Endothelial cell of umbilical vein (primary cell): ENCODE data around the gene PAPOLA. TPM values are rescaled to one million over a fixed set of nuclear protein-coding genes. Genes with fewer than 3 reads are reported as not detected.

Source experiments
- BruUV-seq: library from RNA; stranded (reverse); fragments of 400-500 nt; replicated peaks from 2 replicates; lab custom pipeline; 2021; lab: Mats Ljungman, UMichigan
- CTCF ChIA-PET: fragments of 300-600, 350-600 bp; sonication (Branson Sonifier 250); formaldehyde crosslinking; loops from one replicate; lab custom pipeline; 2021; ENCODE audit warnings: antibody characterized with exemption, inconsistent platforms; lab: Charles Lee
- POLR2A ChIA-PET: fragments of 300-600, 350-600 bp; sonication (Branson Sonifier 250); formaldehyde crosslinking; loops from one replicate; lab custom pipeline; 2021; ENCODE audit warnings: antibody characterized with exemption, inconsistent platforms; lab: Charles Lee
- DNase-seq: peaks from one replicate; pipeline ENCODE4 v3.0.0-alpha.2; 2011; ENCODE audit warnings: low read depth, low spot score
- FAIRE-seq: peaks from 2 replicates; lab custom pipeline; 2011; peaks lifted over from hg19 to GRCh38; lab: Jason Lieb, UNC
- H2AFZ ChIP-seq: 2 replicates; pipeline ENCODE4 v1.6.0; 2012; ENCODE audit warnings: low read depth, low read length, control low read depth, inconsistent platforms
- H3K27ac ChIP-seq: 2 replicates; pipeline ENCODE4 v1.5.1; 2011; ENCODE audit warnings: low read depth, mild to moderate bottlenecking, control low read depth, low read length, moderate library complexity; ENCODE audit not compliant: insufficient read depth
- H3K27me3 ChIP-seq, 2 experiments: 2 replicates each; pipeline versions ENCODE4 v1.6.0 to v1.6.1; 2011; ENCODE audit warnings: low read length in 2 of 2, mixed read lengths in 1 of 2; ENCODE audit not compliant: control insufficient read depth in 2 of 2, insufficient read depth in 2 of 2
- H3K36me3 ChIP-seq, 2 experiments: 2 replicates in 1 of 2; 3 replicates in 1 of 2; pipeline ENCODE4 v1.5.1; 2011; ENCODE audit warnings: low read length in 2 of 2, mild to moderate bottlenecking in 1 of 2, moderate library complexity in 1 of 2; ENCODE audit not compliant: control insufficient read depth in 2 of 2, insufficient read depth in 2 of 2; ENCODE audit errors: extremely low read depth in 1 of 2
- H3K4me1 ChIP-seq: 3 replicates; pipeline ENCODE4 v1.5.1; 2011; ENCODE audit warnings: mild to moderate bottlenecking, low read length; ENCODE audit not compliant: control insufficient read depth, insufficient read depth; ENCODE audit errors: extremely low read depth
- H3K4me2 ChIP-seq: 2 replicates; pipeline ENCODE4 v1.6.1; 2011; ENCODE audit warnings: low read length, control low read depth, mixed read lengths; ENCODE audit not compliant: insufficient read depth
- H3K4me3 ChIP-seq, 3 experiments: fragments of 200-600 bp in 1 of 3; sonication (generic), shearing (Covaris generic) in 1 of 3; replicated peaks in 1 of 3; 2 replicates each; pipeline ENCODE4 v1.5.1; 2011 to 2016; ENCODE audit warnings: control low read depth in 3 of 3, low read length in 3 of 3, mild to moderate bottlenecking in 2 of 3, inconsistent platforms in 1 of 3, low read depth in 1 of 3, moderate library complexity in 1 of 3; ENCODE audit not compliant: insufficient read depth in 1 of 3
- H3K79me2 ChIP-seq: 2 replicates; pipeline ENCODE4 v1.6.0; 2012; ENCODE audit warnings: low read length, inconsistent platforms; ENCODE audit not compliant: control insufficient read depth, insufficient read depth
- H3K9ac ChIP-seq: replicated peaks from 2 replicates; pipeline ENCODE3; 2011; ENCODE audit warnings: low read length, control low read depth; ENCODE audit not compliant: insufficient read depth; ENCODE audit errors: extremely low read depth
- H3K9me1 ChIP-seq: replicated peaks from 3 replicates; pipeline ENCODE4 v1.6.0; 2011; ENCODE audit warnings: mild to moderate bottlenecking, low read length; ENCODE audit not compliant: control insufficient read depth, insufficient read depth; ENCODE audit errors: extremely low read depth
- H3K9me3 ChIP-seq: replicated peaks from 2 replicates; pipeline ENCODE4 v1.5.1; 2012; ENCODE audit warnings: low read length, inconsistent platforms; ENCODE audit not compliant: control insufficient read depth, insufficient read depth
- H4K20me1 ChIP-seq: replicated peaks from 2 replicates; pipeline ENCODE3; 2011; ENCODE audit warnings: mild to moderate bottlenecking, low read length; ENCODE audit not compliant: control insufficient read depth, insufficient read depth; ENCODE audit errors: extremely low read depth
- EZH2 ChIP-seq: IDR thresholded peaks from 2 replicates; pipeline ENCODE4 v1.6.1; 2012; ENCODE audit warnings: borderline replicate concordance, low read depth, mild to moderate bottlenecking, moderate library complexity, low read length, inconsistent platforms; ENCODE audit not compliant: severe bottlenecking
- FOS ChIP-seq: IDR thresholded peaks from 2 replicates; pipeline ENCODE4 v1.6.1; 2011; ENCODE audit warnings: mild to moderate bottlenecking, low read length, moderate library complexity, borderline replicate concordance; ENCODE audit not compliant: insufficient read depth
- GATA2 ChIP-seq: IDR thresholded peaks from 2 replicates; pipeline ENCODE4 v1.7.0; 2011; ENCODE audit warnings: low read depth, mild to moderate bottlenecking, moderate library complexity, mixed read lengths, low read length; ENCODE audit not compliant: insufficient read length, insufficient read depth
- JUN ChIP-seq: IDR thresholded peaks from 2 replicates; pipeline ENCODE4 v1.6.1; 2011; ENCODE audit warnings: borderline replicate concordance, low read depth; ENCODE audit not compliant: insufficient read length, insufficient read depth
- MYC ChIP-seq: IDR thresholded peaks from one replicate; pipeline ENCODE4 v1.6.1; 2011; ENCODE audit warnings: mild to moderate bottlenecking, low read depth, low read length
- POLR2A ChIP-seq: IDR thresholded peaks from 2 replicates; pipeline ENCODE4 v1.6.1; 2012; ENCODE audit warnings: low read depth, mild to moderate bottlenecking, control low read depth, low read length
- POLR2AphosphoS5 ChIP-seq: IDR thresholded peaks from 2 replicates; pipeline ENCODE4 v1.6.1; 2012; ENCODE audit warnings: low read depth, mild to moderate bottlenecking, control low read depth, low read length, moderate library complexity; ENCODE audit not compliant: insufficient read depth
- dilution Hi-C: fragments of 300-500 bp; cut with MboI; formaldehyde crosslinking; loops from one replicate; pipeline ENCODE4 v1.15.0; 2019; ENCODE audit warnings: low sequenced_read_pairs; ENCODE audit not compliant: extremely low pct_ligation_motif_present
- intact Hi-C: fragments of 100-400 bp; cut with micrococcal nuclease; formaldehyde crosslinking; loops from one replicate; pipeline ENCODE4 v1.10.0; 2022
- polyA plus RNA-seq, 4 experiments: library from polyadenylated mRNA; depleted of rRNA in 3 of 4; stranded (reverse) in 3 of 4; unstranded in 1 of 4; fragments of >200 nt; gene quantifications; 2 replicates each; pipeline versions ENCODE4 v1.2.1 to v1.2.3, GENCODE V29; 2011 to 2012; ENCODE audit warnings: missing spikeins in 1 of 4
- total RNA-seq: library from RNA; stranded (reverse); gene quantifications from 2 replicates; pipeline ENCODE4 v1.2.3, GENCODE V29; 2021
- TF ChIP-seq, protein P1 (sequence below), 2 donors: IDR thresholded peaks; 1 replicate in 1 of 2; 2 replicates in 1 of 2; pipeline ENCODE4 v1.5.1; 2011; ENCODE audit warnings: low read length in 2 of 2, mild to moderate bottlenecking in 2 of 2, moderate library complexity in 2 of 2, control low read depth in 1 of 2, inconsistent platforms in 1 of 2, low read depth in 1 of 2; ENCODE audit not compliant: insufficient read depth in 1 of 2; ENCODE audit errors: extremely low read depth in 1 of 2
- TF ChIP-seq, protein P2 (sequence below): IDR thresholded peaks from 2 replicates; pipeline ENCODE4 v1.6.1; 2011; ENCODE audit not compliant: insufficient read depth, insufficient read length

PAPOLA gene
- total and polyA plus RNA-seq, 2 donors (not counting 3 experiments of a cell fraction or from before 2014, with no cell fraction given): 75.4 to 184 TPM

DNA sequence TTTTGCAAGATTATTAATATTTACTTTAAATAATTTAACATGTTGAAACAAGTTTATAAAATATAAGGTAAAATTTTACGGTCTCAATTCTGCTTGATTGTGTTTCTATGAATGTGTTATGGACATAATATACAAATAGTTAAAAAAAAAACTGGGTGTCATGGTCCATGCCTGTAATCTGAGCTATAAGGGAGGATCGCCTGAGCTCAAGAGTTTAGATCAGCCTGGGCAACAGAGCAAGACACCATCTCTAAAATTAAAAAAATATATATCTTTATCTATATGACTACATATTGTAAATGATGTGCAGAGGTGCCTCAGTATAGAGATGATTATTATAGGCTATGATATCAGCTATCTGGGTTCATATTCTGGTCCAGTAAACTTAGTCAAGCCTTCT, 9.9 kb downstream of the PAPOLA start:
- H3K27ac ChIP-seq: no peak overlapping the region
- H3K9me1 ChIP-seq: no peaks in the 10 kb centered on the region
- intact Hi-C loops: no loop called here
- no peak overlapping the region for H2AFZ ChIP-seq
- FAIRE-seq (no peak), DNase-seq (no peak)
- TF ChIP-seq GATA2 (no peak), EZH2 (no peak), JUN (no peak), FOS (no peak), POLR2AphosphoS5 (no peak), POLR2A (no peak), MYC (no peak)
- TF ChIP-seq, protein P1, sequence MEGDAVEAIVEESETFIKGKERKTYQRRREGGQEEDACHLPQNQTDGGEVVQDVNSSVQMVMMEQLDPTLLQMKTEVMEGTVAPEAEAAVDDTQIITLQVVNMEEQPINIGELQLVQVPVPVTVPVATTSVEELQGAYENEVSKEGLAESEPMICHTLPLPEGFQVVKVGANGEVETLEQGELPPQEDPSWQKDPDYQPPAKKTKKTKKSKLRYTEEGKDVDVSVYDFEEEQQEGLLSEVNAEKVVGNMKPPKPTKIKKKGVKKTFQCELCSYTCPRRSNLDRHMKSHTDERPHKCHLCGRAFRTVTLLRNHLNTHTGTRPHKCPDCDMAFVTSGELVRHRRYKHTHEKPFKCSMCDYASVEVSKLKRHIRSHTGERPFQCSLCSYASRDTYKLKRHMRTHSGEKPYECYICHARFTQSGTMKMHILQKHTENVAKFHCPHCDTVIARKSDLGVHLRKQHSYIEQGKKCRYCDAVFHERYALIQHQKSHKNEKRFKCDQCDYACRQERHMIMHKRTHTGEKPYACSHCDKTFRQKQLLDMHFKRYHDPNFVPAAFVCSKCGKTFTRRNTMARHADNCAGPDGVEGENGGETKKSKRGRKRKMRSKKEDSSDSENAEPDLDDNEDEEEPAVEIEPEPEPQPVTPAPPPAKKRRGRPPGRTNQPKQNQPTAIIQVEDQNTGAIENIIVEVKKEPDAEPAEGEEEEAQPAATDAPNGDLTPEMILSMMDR (IDR thresholded peaks at IDR 0.05; ENCODE audit: extremely low read depth in 1 of 2, insufficient read depth in 1 of 2, low read depth in 1 of 2, low read length in 2 of 2): no peak
- TF ChIP-seq, protein P2, sequence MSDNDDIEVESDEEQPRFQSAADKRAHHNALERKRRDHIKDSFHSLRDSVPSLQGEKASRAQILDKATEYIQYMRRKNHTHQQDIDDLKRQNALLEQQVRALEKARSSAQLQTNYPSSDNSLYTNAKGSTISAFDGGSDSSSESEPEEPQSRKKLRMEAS: no peak
- peaks cover 43% of the 10 kb centered on the region for H4K20me1 ChIP-seq
- no peak overlapping the region for H3K9ac ChIP-seq
- peaks cover 98% of the 10 kb centered on the region for H3K79me2 ChIP-seq
- ChIA-PET CTCF (no interaction called here), POLR2A (no interaction called here)
- no peak overlapping the region for H3K4me3 ChIP-seq
- H3K4me1 ChIP-seq: peaks cover 9% of the 10 kb centered on the region
- H3K36me3 ChIP-seq: no peaks in the 10 kb centered on the region
- H3K9me3 ChIP-seq: no peaks in the 10 kb centered on the region
- H3K4me2 ChIP-seq: no peak overlapping the region
- dilution Hi-C loops: no loop called here
- no peaks in the 10 kb centered on the region for H3K27me3 ChIP-seq
- BruUV-seq: no TSS peak
